H9 (cell line): Measurements from ENCODE around the gene IGF2R. TPM values are rescaled to one million over a fixed set of nuclear protein-coding genes. Genes with fewer than 3 reads are reported as not detected.

Experiments used
- DNase-seq: peaks from one replicate; pipeline ENCODE4 v3.0.0-alpha.2; 2017
- H2AFZ ChIP-seq: one replicate; pipeline ENCODE4 v1.6.1; 2013; ENCODE audit warnings: mild to moderate bottlenecking, low read length, control low read depth, moderate library complexity
- H2AK5ac ChIP-seq: 2 replicates; pipeline ENCODE4 v1.6.1; 2013; ENCODE audit warnings: low read length, control low read depth, mixed read lengths; ENCODE audit not compliant: insufficient read length
- H2BK120ac ChIP-seq: one replicate; pipeline ENCODE4 v1.6.1; 2013; ENCODE audit warnings: low read depth, mild to moderate bottlenecking, low read length, control low read depth, inconsistent platforms; ENCODE audit not compliant: poor library complexity, severe bottlenecking
- H2BK12ac ChIP-seq: 2 replicates; pipeline ENCODE4 v1.6.1; 2013; ENCODE audit warnings: low read length, control low read depth, mixed read lengths, low read depth; ENCODE audit not compliant: insufficient read length
- H2BK15ac ChIP-seq: 2 replicates; pipeline ENCODE4 v1.6.1; 2013; ENCODE audit warnings: low read depth, low read length, control low read depth
- H2BK20ac ChIP-seq: one replicate; pipeline ENCODE4 v1.6.1; 2013; ENCODE audit warnings: low read depth, mild to moderate bottlenecking, low read length, control low read depth, inconsistent platforms; ENCODE audit not compliant: poor library complexity, severe bottlenecking
- H2BK5ac ChIP-seq: 2 replicates; pipeline ENCODE4 v1.6.1; 2013; ENCODE audit warnings: low read length, control low read depth, mixed read lengths; ENCODE audit not compliant: insufficient read length
- H3K14ac ChIP-seq: 2 replicates; pipeline ENCODE4 v1.6.1; 2013; ENCODE audit warnings: low read length, control low read depth; ENCODE audit not compliant: insufficient read depth
- H3K18ac ChIP-seq: 2 replicates; pipeline ENCODE4 v1.6.1; 2013; ENCODE audit warnings: low read depth, mild to moderate bottlenecking, mixed read lengths, low read length, control low read depth; ENCODE audit not compliant: insufficient read length
- H3K23ac ChIP-seq: 2 replicates; pipeline ENCODE4 v1.6.1; 2013; ENCODE audit warnings: low read length, control low read depth, mixed read lengths, low read depth; ENCODE audit not compliant: insufficient read length
- H3K23me2 ChIP-seq: 2 replicates; pipeline ENCODE4 v1.6.1; 2013; ENCODE audit warnings: low read depth, mild to moderate bottlenecking, mixed read lengths, low read length, control low read depth; ENCODE audit not compliant: insufficient read length, poor library complexity, severe bottlenecking
- H3K27ac ChIP-seq: 2 replicates; pipeline ENCODE4 v1.5.1; 2013; ENCODE audit warnings: low read length, control low read depth, mixed read lengths, low read depth; ENCODE audit not compliant: insufficient read length
- H3K27me3 ChIP-seq: 2 replicates; pipeline ENCODE4 v1.6.1; 2013; ENCODE audit warnings: low read length, control low read depth, inconsistent platforms; ENCODE audit not compliant: insufficient read depth
- H3K4ac ChIP-seq: 2 replicates; pipeline ENCODE4 v1.6.1; 2013; ENCODE audit warnings: low read depth, mild to moderate bottlenecking, control low read depth, inconsistent platforms, low read length, moderate library complexity
- H3K4me1 ChIP-seq: 2 replicates; pipeline ENCODE4 v1.6.1; 2013; ENCODE audit warnings: low read length, control low read depth, inconsistent platforms; ENCODE audit not compliant: insufficient read depth
- H3K4me2 ChIP-seq: 2 replicates; pipeline ENCODE4 v1.6.1; 2013; ENCODE audit warnings: low read length, control low read depth, mixed read lengths; ENCODE audit not compliant: insufficient read length, insufficient read depth
- H3K56ac ChIP-seq: 2 replicates; pipeline ENCODE4 v1.6.1; 2013; ENCODE audit warnings: low read depth, mild to moderate bottlenecking, mixed read lengths, low read length, control low read depth; ENCODE audit not compliant: insufficient read length
- H3K79me1 ChIP-seq: 2 replicates; pipeline ENCODE4 v1.6.1; 2013; ENCODE audit warnings: low read depth, mild to moderate bottlenecking, moderate library complexity, low read length, control low read depth, inconsistent platforms; ENCODE audit not compliant: insufficient read depth, poor library complexity, severe bottlenecking
- H3K79me2 ChIP-seq: 2 replicates; pipeline ENCODE4 v1.6.1; 2013; ENCODE audit warnings: low read length, control low read depth, inconsistent platforms; ENCODE audit not compliant: insufficient read depth
- H3K9ac ChIP-seq: 2 replicates; pipeline ENCODE4 v1.6.1; 2013; ENCODE audit warnings: low read length, control low read depth, mixed read lengths; ENCODE audit not compliant: insufficient read length; ENCODE audit errors: extremely low read depth
- H3K9me3 ChIP-seq: one replicate; pipeline ENCODE4 v1.6.1; 2013; ENCODE audit warnings: low read depth, low read length, inconsistent platforms; ENCODE audit not compliant: control insufficient read depth
- H3T11ph ChIP-seq: one replicate; pipeline ENCODE4 v1.6.1; 2013; ENCODE audit warnings: mild to moderate bottlenecking, low read length, control low read depth, inconsistent platforms
- H4K20me1 ChIP-seq: one replicate; pipeline ENCODE4 v1.6.1; 2013; ENCODE audit not compliant: control insufficient read depth, insufficient read length, insufficient read depth
- H4K5ac ChIP-seq: 2 replicates; pipeline ENCODE4 v1.6.1; 2013; ENCODE audit warnings: low read depth, mild to moderate bottlenecking, mixed read lengths, low read length, control low read depth; ENCODE audit not compliant: insufficient read length
- H4K8ac ChIP-seq: replicated peaks from 2 replicates; pipeline ENCODE4 v1.6.1; 2013; ENCODE audit warnings: low read length, control low read depth, mixed read lengths, low read depth; ENCODE audit not compliant: insufficient read length
- H4K91ac ChIP-seq: 2 replicates; pipeline ENCODE4 v1.6.1; 2013; ENCODE audit warnings: low read depth, mild to moderate bottlenecking, moderate library complexity, mixed read lengths, low read length, control low read depth; ENCODE audit not compliant: insufficient read length
- H3K27ac Mint-ChIP-seq, 3 experiments: 2 replicates in 2 of 3; 3 replicates in 1 of 3; pipeline ENCODE4 v1.8.0; 2020 to 2021; ENCODE audit warnings: mixed read lengths in 3 of 3, mild to moderate bottlenecking in 1 of 3, moderate library complexity in 1 of 3
- H3K27me3 Mint-ChIP-seq: 2 replicates; pipeline ENCODE4 v1.8.0; 2021; ENCODE audit warnings: low read depth, mild to moderate bottlenecking, moderate library complexity, mixed read lengths
- H3K36me3 Mint-ChIP-seq, 3 experiments: 2 replicates in 2 of 3; 3 replicates in 1 of 3; pipeline ENCODE4 v1.8.0; 2020 to 2021; ENCODE audit warnings: low read depth in 3 of 3, mixed read lengths in 3 of 3; ENCODE audit not compliant: insufficient read depth in 1 of 3
- H3K4me1 Mint-ChIP-seq, 2 experiments: 2 replicates each; pipeline ENCODE4 v1.8.0; 2020; ENCODE audit warnings: mixed read lengths in 2 of 2
- H3K4me3 Mint-ChIP-seq, 2 experiments: 2 replicates in 1 of 2; 3 replicates in 1 of 2; pipeline ENCODE4 v1.8.0; 2020 to 2021; ENCODE audit warnings: mild to moderate bottlenecking in 2 of 2, mixed read lengths in 2 of 2, moderate library complexity in 1 of 2
- H3K9me3 Mint-ChIP-seq, 2 experiments: 2 replicates in 1 of 2; 3 replicates in 1 of 2; pipeline ENCODE4 v1.8.0; 2020; ENCODE audit warnings: mild to moderate bottlenecking in 2 of 2, mixed read lengths in 2 of 2, moderate library complexity in 1 of 2
- CTCF ChIP-seq: fragments of 200-600 bp; sonication (generic); conservative IDR thresholded peaks from 3 replicates; pipeline ENCODE4 v1.8.0; 2021; ENCODE audit warnings: antibody characterized with exemption, mild to moderate bottlenecking
- WGBS: extraction: QIAGEN DNeasy Blood & Tissue Kit; methylation state at CpG from one replicate; pipeline ENCODE4 v1.1.7; 2013; ENCODE audit warnings: missing lambda C conversion rate, low lambda C conversion rate, mixed read lengths; ENCODE audit not compliant: insufficient read length; ENCODE audit errors: extremely low coverage; 5-methylcytosine and 5-hydroxymethylcytosine counted together
- total RNA-seq: library from RNA; stranded (reverse); gene quantifications from 2 replicates; pipeline ENCODE4 v1.2.1, GENCODE V29; 2021

Gene IGF2R
- total RNA-seq, 1 experiment from 2014 or later: 66.7 TPM

GRCh38 chr6:160014869-160015182, 45.9 kb downstream of the IGF2R start:
- Histone ChIP-seq H4K20me1 (no peaks in the 10 kb centered on the region), H3K79me1 (peaks cover 3% of the 10 kb centered on the region), H3K23ac (no peak overlapping the region), H2AFZ (no peak overlapping the region), H3K14ac (no peak overlapping the region), H2BK12ac (no peak overlapping the region), H3K4me2 (no peak overlapping the region), H4K8ac (no peak overlapping the region), H4K91ac (no peak overlapping the region), H2BK120ac (no peak overlapping the region), H4K5ac (no peak overlapping the region), H3K4ac (no peak overlapping the region), H3K18ac (no peak overlapping the region), H2BK20ac (no peak overlapping the region), H2BK5ac (no peak overlapping the region), H2BK15ac (no peak overlapping the region), H3K4me1 (no peaks in the 10 kb centered on the region), H3K27ac (no peak overlapping the region), H3K27me3 (no peaks in the 10 kb centered on the region), H3K9ac (no peak overlapping the region), H3K56ac (no peak overlapping the region), H3K79me2 (0 out of 2 replicates have a peak, but pooled peaks cover 4% of the 10 kb centered on the region), H3T11ph (no peak overlapping the region), H3K23me2 (no peaks in the 10 kb centered on the region), H3K9me3 (no peaks in the 10 kb centered on the region), H2AK5ac (no peak overlapping the region)
- peaks cover 35 to 43% (median 40%) of the 10 kb centered on the region in 3 experiments for H3K36me3 Mint-ChIP-seq
- no peaks in the 10 kb centered on the region; a peak in 1 of 4 replicates for H3K4me1 Mint-ChIP-seq
- H3K27me3 Mint-ChIP-seq: no peaks in the 10 kb centered on the region
- no peak overlapping the region for H3K27ac Mint-ChIP-seq
- no peak overlapping the region for H3K4me3 Mint-ChIP-seq
- no peak for TF ChIP-seq CTCF
- DNase-seq: no peak
- no CpG with 5 or more reads among the region's 2 CpGs for WGBS
- peaks cover 0 to 3% of the 10 kb centered on the region in 2 experiments; a peak in 1 of 5 replicates for H3K9me3 Mint-ChIP-seq
